Hindlimb muscle (tissue), 1 donor: Measurements from ENCODE around the gene NAMPT. TPM values are rescaled to one million over a fixed set of nuclear protein-coding genes. Genes with fewer than 3 reads are reported as not detected.
"Not testable (repeated sequence)": the region's sequence is repeated elsewhere in the genome, so short reads cannot be mapped to it uniquely, and the experiment has no call there.

ENCODE experiments used
- DNase-seq: peaks from one replicate; pipeline ENCODE4 v3.0.0-alpha.2; 2013
- polyA plus RNA-seq: library from polyadenylated mRNA; unstranded; fragments of 120-200 nt; gene quantifications from one replicate; pipeline ENCODE4 v1.2.1, GENCODE V29; 2013; ENCODE audit not compliant: insufficient read length

The NAMPT gene
- polyA plus RNA-seq, 1 donor = 22.4 TPM

DNA sequence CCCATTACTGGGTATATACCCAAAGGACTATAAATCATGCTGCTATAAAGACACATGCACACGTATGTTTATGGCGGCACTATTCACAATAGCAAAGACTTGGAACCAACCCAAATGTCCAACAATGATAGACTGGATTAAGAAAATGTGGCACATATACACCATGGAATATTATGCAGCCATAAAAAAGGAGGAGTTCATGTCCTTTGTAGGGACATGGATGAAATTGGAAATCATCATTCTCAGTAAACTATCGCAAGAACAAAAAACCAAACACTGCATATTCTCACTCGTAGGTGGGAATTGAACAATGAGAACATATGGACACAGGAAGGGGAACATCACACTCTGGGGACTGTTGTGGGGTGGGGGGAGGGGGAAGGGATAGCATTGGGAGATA is 13.8 kb upstream of the NAMPT start:
- DNase-seq = not testable (repeated sequence)

DNA sequence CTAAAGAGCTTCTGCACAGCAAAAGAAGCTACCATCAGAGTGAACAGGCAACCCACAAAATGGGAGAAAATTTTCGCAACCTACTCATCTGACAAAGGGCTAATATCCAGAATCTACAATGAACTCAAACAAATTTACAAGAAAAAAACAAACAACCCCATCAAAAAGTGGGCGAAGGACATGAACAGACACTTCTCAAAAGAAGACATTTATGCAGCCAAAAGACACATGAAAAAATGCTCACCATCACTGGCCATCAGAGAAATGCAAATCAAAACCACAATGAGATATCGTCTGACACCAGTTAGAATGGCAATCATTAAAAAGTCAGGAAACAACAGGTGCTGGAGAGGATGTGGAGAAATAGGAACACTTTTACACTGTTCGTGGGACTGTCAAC is 13.4 kb upstream of the NAMPT start:
- not testable (repeated sequence) for DNase-seq

DNA sequence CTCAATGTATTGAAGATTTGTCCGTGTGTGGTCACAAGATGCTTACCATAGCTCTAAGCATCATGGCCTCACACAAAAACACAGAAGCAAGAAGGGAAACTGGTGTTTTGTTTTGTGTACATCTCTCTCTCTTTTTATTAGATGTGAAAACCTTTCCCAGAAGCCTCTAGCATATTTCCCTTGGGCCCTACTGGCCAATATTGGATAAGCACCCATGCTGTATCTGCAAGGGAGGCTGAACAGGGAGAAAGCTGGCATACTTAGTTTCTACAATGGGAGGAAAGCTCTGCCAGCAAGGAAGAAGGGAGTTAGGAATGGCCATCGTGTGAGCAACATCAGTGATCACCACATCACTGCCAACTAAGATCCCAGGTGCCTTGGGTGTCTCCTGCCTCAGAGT is 9.6 kb upstream of the NAMPT start:
- no peak for DNase-seq

DNA sequence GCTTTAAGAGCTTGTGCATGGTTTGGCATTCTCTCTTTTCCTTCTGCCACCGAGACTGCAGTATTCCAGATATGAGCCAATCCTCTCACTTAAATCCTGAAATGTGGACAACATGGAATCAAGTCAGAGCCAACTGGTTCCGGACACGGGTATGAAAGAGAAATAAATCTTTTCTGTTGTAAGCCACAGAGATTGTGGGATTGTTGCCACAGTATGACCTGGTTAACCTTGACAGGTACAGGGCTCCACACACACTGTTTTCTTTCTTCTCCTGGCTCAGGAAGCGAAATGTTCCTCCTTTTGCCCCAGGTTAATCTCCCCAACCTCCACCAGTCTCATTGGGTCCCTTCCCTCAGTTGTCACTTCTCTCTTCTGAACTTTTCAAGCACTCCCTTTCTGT is 6.5 kb upstream of the NAMPT start:
- no peak for DNase-seq

DNA sequence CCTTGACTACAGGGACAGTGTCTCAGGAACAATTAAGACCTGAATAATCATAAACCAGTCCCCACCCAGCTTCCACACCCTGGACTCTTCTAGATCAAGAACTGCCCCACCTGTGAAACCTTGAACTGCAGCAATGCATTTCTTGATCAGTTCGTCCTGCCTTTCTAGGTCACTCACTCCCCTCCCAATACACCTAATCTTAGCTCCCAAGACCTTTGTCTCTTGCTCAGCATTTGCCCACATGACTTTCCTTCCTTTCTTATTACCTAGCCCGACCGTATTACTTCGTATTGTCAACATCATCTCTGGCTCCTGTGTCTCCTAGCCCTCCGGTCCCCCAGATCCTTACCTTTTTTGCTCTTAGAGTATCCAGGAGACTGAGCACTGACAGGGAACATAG is 5.5 kb upstream of the NAMPT start:
- DNase-seq = no peak

DNA sequence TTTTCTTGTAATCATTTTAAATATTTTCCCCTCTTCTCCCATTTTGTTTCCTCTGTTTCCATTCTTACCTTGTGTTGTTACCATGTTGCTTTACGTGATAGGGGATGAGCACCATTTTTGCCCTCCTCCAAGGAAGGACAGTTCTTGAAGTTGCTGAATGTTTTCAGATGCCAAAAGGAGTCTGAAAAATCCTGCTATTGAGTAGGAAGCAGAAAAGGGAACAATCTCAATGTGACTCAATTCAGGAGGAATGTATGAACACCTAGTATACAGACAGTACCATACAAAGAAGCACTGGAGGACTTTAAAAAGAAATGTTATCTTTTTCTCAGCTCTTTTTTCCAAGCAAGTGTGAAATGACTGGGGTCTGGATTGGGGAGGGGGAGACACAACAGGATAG is 5.1 kb upstream of the NAMPT start:
- no peak for DNase-seq

DNA sequence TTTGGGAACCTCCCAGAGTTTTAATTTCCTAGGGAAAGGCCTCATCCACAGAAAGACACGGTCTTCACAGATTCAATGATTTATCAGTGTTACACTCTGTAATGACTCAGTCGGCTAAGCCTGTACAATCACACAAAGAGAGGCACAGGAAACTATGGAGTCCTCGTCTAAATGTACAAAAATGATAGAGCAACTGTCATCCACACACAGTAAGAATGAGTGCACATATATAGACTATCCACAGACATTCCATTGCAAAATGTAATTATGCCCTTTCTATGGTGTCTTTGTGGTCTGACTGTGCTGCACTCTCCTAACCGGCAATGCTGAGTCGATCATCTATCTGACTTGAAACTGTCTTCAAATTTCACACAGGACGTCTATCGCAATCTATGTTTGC is 3.5 kb upstream of the NAMPT start:
- DNase-seq = no peak

DNA sequence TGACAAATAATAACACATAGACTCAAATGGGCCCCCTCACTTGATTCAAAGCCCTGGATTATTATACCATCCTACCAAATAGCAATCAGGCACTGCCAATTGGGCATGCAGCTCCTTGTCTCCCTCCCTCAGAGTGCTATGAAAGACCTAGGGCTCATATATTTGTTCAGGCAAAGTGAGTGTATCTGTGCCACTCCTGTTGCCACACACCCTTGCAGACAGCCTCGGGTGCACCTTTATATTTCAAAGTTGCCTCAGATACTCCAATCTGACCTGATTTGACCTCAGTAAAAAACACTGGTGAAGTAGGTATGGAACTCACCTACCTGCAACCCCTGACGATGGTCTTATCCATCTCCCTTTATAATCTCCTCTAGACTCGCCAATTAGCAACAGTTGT is 3.0 kb upstream of the NAMPT start:
- DNase-seq = no peak

DNA sequence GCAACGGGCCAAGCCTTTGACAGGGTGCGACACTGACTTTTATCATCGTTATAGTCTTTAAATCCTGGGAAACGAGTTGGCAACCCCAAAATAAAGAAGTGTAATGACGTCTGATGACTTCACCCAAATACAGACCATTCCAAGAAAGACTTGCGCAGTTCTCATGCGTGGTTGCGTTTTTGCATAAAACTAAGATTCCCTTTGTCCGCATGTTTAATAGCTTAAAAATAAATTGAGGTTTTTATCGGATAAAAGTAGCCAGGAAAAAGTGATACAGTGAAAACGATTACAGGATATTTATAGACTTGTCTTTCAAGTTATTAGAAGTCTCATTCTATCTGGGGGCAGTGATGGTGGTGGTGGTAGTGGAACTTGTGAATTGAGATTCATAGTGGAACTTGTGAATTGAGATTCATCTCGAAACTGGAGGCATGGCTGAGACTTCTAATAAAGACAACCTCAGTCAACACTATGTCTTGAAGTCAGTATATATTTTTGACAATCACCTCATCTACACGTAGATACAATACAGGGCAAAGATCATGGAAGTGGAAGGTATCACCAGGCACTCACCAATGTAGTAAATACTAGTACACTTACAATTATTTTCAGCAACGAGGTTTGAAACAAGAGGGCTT is 1.2 kb upstream of the NAMPT start:
- peak; percentile 36 for DNase-seq

DNA sequence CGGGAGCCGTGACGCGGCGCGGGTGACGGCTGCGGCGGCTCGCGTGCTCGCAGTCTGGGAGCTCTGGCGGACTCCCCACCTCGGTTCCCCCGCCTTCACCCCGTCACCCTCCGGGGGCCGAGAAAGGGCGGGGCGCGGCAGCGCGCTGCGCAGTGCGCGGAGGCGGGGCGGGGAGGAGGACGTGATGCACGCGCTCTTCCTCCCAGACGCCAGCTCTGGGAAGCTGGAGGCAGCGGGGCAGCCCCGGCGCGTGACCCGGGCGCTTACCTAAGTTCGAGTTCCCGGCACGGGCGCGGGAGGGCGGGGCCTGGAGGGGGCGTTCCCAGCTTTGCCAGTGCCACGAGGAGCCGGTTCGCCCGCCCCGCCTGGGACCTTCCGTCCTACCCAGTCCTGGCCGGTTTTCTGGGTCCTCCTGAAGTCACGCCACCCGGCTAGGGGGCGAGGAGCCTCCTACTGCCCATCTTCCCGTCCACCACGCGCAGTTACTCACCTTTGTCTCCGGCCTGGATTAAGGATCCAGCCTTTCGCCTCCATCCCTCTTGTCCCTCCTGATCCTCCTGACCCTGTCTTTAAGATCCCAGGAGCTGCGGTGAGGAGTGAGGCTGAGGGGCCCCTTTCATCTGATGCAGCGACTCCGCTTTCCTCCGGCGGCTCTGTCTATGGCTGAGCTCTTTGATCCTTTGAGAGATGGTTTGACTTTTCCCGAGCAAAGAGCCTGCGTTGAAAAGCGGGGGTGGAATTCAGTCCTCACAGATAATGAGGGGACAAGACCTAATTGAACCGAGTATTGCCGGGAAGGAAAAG is 470 bp upstream of the NAMPT start:
- DNase-seq = peak; percentile 97

DNA sequence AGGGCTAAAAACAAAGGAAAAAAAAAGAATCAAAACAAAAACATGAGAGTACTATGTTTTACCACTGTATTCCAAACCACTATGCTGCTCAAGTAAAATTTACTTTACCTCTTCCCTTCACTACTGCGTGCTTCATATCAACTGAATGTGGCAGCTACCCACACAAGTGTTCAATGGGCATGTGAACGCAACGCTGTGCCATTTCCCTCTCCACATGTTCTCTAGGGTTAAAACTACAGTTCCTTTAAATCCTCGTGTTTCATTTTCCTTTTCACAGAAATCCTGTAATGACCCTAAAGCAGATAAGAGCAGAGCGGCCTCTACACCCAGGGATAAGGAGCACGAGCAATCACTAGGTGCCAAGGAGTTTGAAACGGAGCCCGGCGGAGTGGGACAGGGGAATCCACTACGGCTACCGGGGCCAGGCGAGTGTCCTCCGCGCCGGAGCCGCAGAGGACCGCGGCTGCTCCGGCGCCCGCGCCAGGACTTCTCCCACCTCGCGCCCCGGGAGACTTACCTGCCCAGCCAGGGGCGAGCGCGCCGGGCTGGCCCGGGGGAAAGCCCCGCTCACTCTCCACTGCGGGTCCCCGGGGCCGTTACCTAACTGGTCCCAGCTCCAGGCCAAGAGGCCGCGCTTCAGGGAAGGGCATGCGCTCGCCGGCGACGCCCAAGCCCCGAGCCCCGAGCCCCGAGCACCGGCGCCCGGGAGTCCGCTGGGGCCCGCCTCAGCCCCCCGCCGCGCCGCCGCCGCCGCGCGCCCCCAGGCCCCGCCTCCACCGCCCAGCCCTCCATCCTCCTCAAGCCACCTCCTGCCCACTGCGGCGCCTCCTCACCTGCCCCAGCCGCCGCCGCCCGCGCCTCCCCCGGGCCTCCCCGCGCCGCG is 711 bp downstream of the NAMPT start:
- DNase-seq = peak; percentile 53

DNA sequence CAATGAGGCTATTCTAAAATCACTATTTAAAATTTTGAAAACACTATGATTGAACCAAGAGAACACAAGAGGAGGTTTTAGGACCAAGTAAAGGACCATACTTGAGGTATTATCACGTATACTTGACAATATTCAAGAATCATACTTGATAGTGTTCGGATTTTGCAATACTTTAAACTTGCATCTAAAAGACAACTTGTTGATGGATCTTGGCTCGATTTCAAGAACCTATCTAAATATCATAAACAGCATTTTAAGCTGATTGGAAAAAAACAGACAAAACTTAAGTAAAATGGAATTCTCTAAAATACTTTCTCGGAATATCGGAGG is 1.3 kb downstream of the NAMPT start:
- DNase-seq = no peak

DNA sequence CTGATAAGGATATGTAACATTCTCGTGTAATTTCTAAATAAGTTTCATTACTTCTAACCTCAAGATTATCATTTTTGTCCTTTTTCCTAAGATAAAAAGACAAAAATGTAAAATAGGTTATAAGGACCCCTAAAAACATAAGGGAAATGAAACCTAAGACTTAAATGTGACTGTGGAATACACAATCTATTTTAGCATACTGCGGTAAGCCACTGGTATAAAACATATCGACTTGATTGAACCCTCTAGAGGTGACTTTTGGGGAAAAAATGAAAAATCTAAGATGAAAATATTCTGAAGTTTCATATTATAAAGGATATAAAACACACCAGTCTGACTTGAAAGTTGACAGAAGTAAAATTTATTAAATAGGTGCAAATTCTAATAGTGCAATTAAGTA is 1.9 kb downstream of the NAMPT start:
- no peak for DNase-seq

DNA sequence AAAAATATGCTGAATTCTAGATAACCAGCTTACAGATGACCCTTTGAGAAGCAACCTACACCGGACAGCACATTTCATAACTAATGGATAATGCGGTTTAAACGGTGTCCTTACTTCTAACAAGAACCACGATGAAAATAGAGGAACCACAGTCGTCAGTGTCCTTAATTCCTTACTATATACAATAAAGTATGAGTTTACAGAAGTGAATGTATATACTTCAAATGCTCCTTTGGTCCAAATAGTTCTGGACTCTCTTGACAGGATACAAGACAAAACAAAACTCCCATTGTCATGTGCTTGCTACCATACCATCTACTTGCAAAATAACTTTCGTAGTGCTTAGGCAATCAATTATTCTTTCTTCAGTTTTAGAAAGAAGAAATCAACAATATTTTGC is 2.4 kb downstream of the NAMPT start:
- DNase-seq = no peak

DNA sequence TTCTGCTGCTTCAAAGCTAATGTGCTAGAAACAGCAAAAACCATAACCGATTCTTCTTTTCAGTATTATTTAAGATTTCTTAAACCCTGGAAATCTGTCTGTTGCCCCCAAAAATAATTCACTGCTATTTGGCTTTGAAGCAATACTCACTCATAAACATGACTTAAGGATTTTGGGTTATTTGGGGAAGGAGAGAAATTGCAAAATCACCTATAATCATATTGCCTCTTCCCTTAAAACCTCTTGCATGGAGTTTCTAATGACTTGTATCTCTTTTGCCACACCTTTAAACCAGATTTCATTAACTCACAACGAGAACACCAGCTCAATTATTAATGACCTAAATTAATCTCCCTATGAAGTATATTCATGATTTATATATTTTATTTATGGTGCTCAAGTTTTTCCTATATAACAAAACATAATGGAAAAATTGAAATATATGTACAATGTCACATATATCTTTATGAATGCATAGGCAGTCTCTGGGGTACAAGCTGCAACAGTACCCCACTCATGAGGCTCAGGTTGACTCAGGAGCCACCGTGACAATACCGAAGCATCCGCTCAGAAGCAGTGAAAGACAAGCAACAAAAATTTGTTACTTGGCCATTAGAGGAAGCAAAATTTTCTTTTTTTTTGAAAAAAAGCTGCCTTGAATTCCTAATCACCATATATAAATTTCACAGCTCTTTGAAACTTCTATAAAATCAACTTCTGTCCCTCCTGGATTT is 3.0 kb downstream of the NAMPT start:
- no peak for DNase-seq

DNA sequence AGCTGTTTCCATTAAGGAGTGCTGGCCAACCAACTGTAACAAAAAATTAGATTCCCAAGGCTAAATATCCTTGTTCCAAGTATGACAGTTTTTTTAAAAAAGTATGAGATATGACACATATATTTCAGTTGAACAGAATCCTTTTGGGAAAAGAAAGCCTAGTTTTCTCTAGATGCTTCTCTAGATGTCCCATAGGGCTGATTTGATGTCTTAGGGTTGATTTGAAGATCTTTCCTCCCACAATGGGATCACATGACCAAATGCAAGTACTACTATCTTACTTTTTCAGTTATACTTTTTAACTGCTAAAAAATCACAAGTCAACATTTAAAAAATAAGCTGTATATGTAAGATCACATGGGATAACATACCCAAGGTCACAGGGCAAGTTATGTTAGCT is 3.7 kb downstream of the NAMPT start:
- DNase-seq = no peak

DNA sequence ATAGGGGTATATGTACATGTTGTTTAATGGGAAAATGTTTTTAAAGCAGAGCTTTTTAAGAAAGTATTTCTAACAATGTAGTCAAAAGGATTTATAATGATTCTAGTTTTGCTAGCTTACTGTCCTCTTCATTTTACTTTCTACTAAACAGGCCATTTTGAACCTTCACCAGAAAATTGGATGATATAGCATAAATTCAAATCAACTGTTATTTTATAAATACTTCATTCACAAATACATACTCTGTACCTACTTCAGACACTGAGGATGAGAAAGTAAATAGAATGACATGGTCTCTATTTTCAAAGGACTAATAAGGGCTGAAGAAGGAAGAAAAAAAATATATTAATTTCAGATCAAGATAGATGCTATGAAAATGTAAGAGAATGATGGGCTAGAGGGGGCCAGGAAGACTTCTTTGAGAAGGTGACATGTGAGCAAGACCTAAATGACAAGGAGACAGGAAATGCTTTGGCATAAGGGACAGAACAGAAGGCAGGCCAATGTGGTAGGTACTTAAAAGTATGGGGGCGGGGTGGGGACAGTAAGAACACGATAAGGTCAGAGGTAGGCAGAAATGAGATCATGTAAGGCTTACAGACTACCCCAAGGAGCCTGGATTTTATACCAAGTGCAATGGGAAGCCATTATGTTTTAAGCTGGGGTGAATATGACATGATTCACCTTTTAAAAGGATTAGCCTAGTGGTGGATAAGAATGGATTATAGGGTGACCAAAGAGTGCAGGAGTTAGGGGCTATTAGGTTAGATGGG is 5.2 kb downstream of the NAMPT start:
- no peak for DNase-seq

DNA sequence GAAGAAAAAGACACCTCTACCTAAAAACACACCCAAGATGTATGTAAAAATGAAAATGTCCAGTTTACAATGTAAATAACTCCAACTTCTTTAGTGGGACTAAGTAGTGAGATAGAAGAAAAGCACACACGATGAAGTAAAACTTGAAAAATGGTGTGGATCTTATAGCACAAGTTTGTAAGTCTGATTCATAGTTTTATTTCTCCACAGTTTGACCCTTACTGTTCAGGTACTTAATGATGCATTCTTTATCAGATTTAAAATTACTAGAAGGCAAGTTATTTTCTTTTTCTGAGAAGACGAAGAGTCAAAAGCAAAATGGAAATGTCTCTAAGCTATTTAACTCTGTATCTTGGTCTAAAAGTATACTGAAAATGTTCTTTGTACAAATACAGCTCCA is 6.1 kb downstream of the NAMPT start:
- no peak for DNase-seq

DNA sequence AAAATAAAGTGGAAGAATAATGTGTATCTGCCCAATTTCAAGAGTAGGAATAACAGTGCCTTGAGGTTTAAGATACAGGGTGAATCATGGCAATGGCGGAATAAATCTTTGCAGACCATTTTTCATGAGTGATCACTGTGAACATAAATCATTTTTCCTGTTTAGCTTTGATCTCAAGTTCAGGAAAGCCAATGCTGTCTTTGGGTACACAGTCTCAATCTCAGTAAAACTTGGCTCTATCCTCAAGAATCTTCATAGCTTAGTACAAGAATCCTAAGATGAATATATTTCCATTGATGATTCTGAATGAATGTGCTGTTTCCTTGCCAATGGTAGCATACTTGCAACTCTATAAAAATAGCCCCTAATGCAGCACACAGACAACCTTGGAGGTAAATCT is 6.8 kb downstream of the NAMPT start:
- DNase-seq = no peak

DNA sequence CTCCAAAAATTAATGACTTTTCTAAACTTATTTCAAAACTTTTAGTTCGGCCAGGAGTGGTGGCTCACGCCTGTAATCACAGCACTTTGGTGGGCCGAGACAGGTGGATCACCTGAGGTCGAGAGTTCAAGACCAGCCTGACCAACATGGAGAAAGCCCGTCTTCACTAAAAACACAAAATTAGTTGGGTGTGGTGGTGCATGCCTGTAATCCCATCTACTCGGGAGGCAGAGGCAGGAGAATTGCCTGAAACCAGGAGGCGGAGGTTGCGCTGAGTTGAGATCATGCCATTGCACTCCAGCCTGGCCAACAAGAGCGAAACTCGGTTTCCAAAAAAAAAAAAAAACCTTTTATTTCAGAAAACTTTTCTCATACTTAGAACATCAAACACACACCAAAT is 8.3 kb downstream of the NAMPT start:
- DNase-seq = no peak

DNA sequence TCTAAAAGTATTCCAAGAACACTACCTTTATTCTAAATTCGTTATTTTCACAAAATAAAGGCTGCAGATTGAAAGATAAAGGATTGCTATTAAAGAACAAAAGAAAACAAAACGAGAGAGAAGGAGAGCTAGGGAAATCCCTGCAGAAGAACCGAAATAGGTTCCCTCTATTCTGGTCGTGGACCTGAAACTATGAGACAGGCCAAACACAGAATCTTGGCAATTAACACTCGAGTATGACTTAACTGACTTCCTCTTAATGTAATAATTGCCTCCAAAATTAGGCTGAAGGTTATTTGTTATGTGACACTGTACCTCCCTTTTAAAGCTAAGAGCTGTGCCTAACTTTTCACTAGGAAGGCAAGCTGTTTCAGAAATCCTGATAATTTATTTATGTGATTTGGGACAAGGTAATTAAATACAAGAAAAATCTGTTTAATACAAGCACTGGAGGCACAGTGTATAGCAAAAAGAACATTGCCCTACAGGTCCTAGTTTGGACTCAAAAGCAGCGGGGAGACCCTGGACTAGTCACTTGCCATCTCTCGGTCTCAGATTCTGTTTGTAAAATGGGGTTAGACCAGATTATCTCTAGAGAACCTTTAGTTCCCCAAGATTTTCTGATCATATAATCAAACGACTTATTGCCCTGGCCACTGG is 11.6 kb downstream of the NAMPT start:
- DNase-seq = no peak
